Activated T-cell treated with anti-CD3 and anti-CD28 coated beads, Interleukin-2, amount 50 U/mL, for 48 hours (primary cell): Measurements from ENCODE around the gene COL25A1.
"Not testable (repeated sequence)": the region's sequence is repeated elsewhere in the genome, so short reads cannot be mapped to it uniquely, and the experiment has no call there.

Experiments used
- DNase-seq, 2 experiments: peaks; one replicate each; pipeline ENCODE4 v3.0.0-alpha.2; 2020

The COL25A1 gene

GRCh38 chr4:109166126-109166525 is 136.3 kb downstream of the COL25A1 start:
- no peak for DNase-seq

- no peak for DNase-seq
Measured at GRCh38 chr4:109164011-109164410, 138.4 kb downstream of the COL25A1 start.

GRCh38 chr4:109163493-109163892 is 139.0 kb downstream of the COL25A1 start:
- DNase-seq, result no peak

GRCh38 chr4:109162759-109163158 is 139.7 kb downstream of the COL25A1 start:
- no peak for DNase-seq

- DNase-seq, result no peak
Measured at GRCh38 chr4:109160494-109160893, 142.0 kb downstream of the COL25A1 start.

GRCh38 chr4:109157696-109158095 is 144.8 kb downstream of the COL25A1 start:
- no peak for DNase-seq

GRCh38 chr4:109157205-109157604 is 145.3 kb downstream of the COL25A1 start:
- DNase-seq, result no peak

GRCh38 chr4:109156356-109156755 is 146.1 kb downstream of the COL25A1 start:
- no peak for DNase-seq

GRCh38 chr4:109155682-109156283 is 146.7 kb downstream of the COL25A1 start:
- DNase-seq, result no peak

- no peak for DNase-seq
Measured at GRCh38 chr4:109155084-109155483, 147.4 kb downstream of the COL25A1 start.

- DNase-seq, result no peak
Measured at GRCh38 chr4:109154424-109154823, 148.0 kb downstream of the COL25A1 start.

- no peak for DNase-seq
Measured at GRCh38 chr4:109149836-109150235, 152.6 kb downstream of the COL25A1 start.

GRCh38 chr4:109148577-109149075 is 153.8 kb downstream of the COL25A1 start:
- no peak for DNase-seq

GRCh38 chr4:109147135-109147534 is 155.3 kb downstream of the COL25A1 start:
- no peak for DNase-seq

GRCh38 chr4:109146499-109146898 is 156.0 kb downstream of the COL25A1 start:
- DNase-seq, result no peak

- DNase-seq, result not testable (repeated sequence)
Measured at GRCh38 chr4:109138125-109138524, 164.3 kb downstream of the COL25A1 start.

- no peak for DNase-seq
Measured at GRCh38 chr4:109134921-109135320, 167.5 kb downstream of the COL25A1 start.

- no peak for DNase-seq
Measured at GRCh38 chr4:109134268-109134667, 168.2 kb downstream of the COL25A1 start.

- DNase-seq, result no peak
Measured at GRCh38 chr4:109131559-109131958, 170.9 kb downstream of the COL25A1 start.

- no peak for DNase-seq
Measured at GRCh38 chr4:109128589-109128988, 173.9 kb downstream of the COL25A1 start.

GRCh38 chr4:109127866-109128265 is 174.6 kb downstream of the COL25A1 start:
- no peak for DNase-seq

- DNase-seq, result no peak
Measured at GRCh38 chr4:109126856-109127255, 175.6 kb downstream of the COL25A1 start.

GRCh38 chr4:109125084-109125483 is 177.4 kb downstream of the COL25A1 start:
- DNase-seq, result no peak

GRCh38 chr4:109123951-109124350 is 178.5 kb downstream of the COL25A1 start:
- no peak for DNase-seq

- no peak for DNase-seq
Measured at GRCh38 chr4:109121561-109121960, 180.9 kb downstream of the COL25A1 start.
